GM23338 (cell line): ENCODE data around the gene IL17REL. TPM values are rescaled to one million over a fixed set of nuclear protein-coding genes. Genes with fewer than 3 reads are reported as not detected.

Experiments used
- ATAC-seq: fragments of 200-7000 bp; cut with Tn5 transposase; 3 replicates; pipeline ENCODE4 v1.9.1; 2020
- DNase-seq: peaks from one replicate; pipeline ENCODE4 v3.0.0-alpha.2; 2015; ENCODE audit warnings: low spot score
- H2AFZ ChIP-seq: fragments of 200-600 bp; sonication (generic); 2 replicates; pipeline ENCODE4 v1.8.0; 2016; ENCODE audit warnings: antibody characterized with exemption, mild to moderate bottlenecking, moderate library complexity
- H3F3A ChIP-seq: fragments of 200-600 bp; sonication (generic); replicated peaks from 2 replicates; pipeline ENCODE4 v1.8.0; 2017; ENCODE audit warnings: antibody characterized with exemption, mixed run types, low read depth
- H3K27ac ChIP-seq: fragments of 200-600 bp; sonication (generic); 2 replicates; pipeline ENCODE4 v1.6.1; 2016; ENCODE audit warnings: low read depth
- H3K27me3 ChIP-seq: fragments of 200-600 bp; sonication (generic); 2 replicates; pipeline ENCODE4 v1.8.0; 2016; ENCODE audit warnings: mild to moderate bottlenecking, mixed run types, moderate library complexity; ENCODE audit not compliant: insufficient read depth
- H3K36me3 ChIP-seq: fragments of 200-600 bp; sonication (generic); 2 replicates; pipeline ENCODE4 v1.8.0; 2016; ENCODE audit warnings: mild to moderate bottlenecking; ENCODE audit not compliant: insufficient read depth
- H3K4me1 ChIP-seq: fragments of 200-600 bp; sonication (generic); 2 replicates; pipeline ENCODE4 v1.8.0; 2016; ENCODE audit warnings: mild to moderate bottlenecking, moderate library complexity; ENCODE audit not compliant: insufficient read depth
- H3K4me2 ChIP-seq: fragments of 200-600 bp; sonication (generic); 2 replicates; pipeline ENCODE4 v1.7.1; 2017; ENCODE audit warnings: mixed run types
- H3K4me3 ChIP-seq: fragments of 200-600 bp; sonication (generic); 2 replicates; pipeline ENCODE4 v1.6.1; 2016; ENCODE audit warnings: mixed run types
- H3K79me2 ChIP-seq: fragments of 200-600 bp; sonication (generic); replicated peaks from 2 replicates; pipeline ENCODE4 v1.8.0; 2017; ENCODE audit warnings: mild to moderate bottlenecking; ENCODE audit not compliant: insufficient read depth
- H3K9me2 ChIP-seq: fragments of 200-600 bp; sonication (generic); 2 replicates; pipeline ENCODE4 v1.8.0; 2017; ENCODE audit not compliant: insufficient read depth
- H4K20me1 ChIP-seq: fragments of 200-600 bp; sonication (generic); replicated peaks from 2 replicates; pipeline ENCODE4 v1.8.0; 2017; ENCODE audit warnings: mild to moderate bottlenecking; ENCODE audit not compliant: insufficient read depth
- H3K27ac Mint-ChIP-seq: 2 replicates; pipeline ENCODE4 v1.8.0; 2020; ENCODE audit warnings: inconsistent platforms, mild to moderate bottlenecking, moderate library complexity, mixed read lengths
- H3K27me3 Mint-ChIP-seq: 3 replicates; pipeline ENCODE4 v1.8.0; 2022; ENCODE audit warnings: low read depth, mild to moderate bottlenecking, moderate library complexity, mixed read lengths, inconsistent platforms; ENCODE audit not compliant: insufficient read depth, poor library complexity
- H3K36me3 Mint-ChIP-seq: 3 replicates; pipeline ENCODE4 v1.8.0; 2021; ENCODE audit warnings: low read depth, mild to moderate bottlenecking, inconsistent platforms, moderate library complexity, mixed read lengths
- H3K4me1 Mint-ChIP-seq: 3 replicates; pipeline ENCODE4 v1.8.0; 2020; ENCODE audit warnings: mild to moderate bottlenecking, inconsistent platforms, mixed read lengths
- H3K4me3 Mint-ChIP-seq: 3 replicates; pipeline ENCODE4 v1.8.0; 2021; ENCODE audit warnings: moderate library complexity, mild to moderate bottlenecking, inconsistent platforms, mixed read lengths
- H3K9me3 Mint-ChIP-seq: 3 replicates; pipeline ENCODE4 v1.8.0; 2020; ENCODE audit warnings: moderate library complexity, mild to moderate bottlenecking, inconsistent platforms, mixed read lengths
- CREB1 ChIP-seq: fragments of 250-450 bp; sonication (Bioruptor Pico); IDR thresholded peaks from 2 replicates; pipeline ENCODE4 v1.5.0; 2020; ENCODE audit warnings: low read depth, mild to moderate bottlenecking, moderate library complexity
- EZH2 ChIP-seq: fragments of 200-600 bp; sonication (generic); IDR thresholded peaks from one replicate; pipeline ENCODE4 v1.8.0; 2017; ENCODE audit warnings: antibody characterized with exemption, mild to moderate bottlenecking, low read depth; ENCODE audit not compliant: unreplicated experiment
- EZH2phosphoT487 ChIP-seq: fragments of 200-600 bp; sonication (generic); IDR thresholded peaks from one replicate; pipeline ENCODE4 v1.8.1; 2018; ENCODE audit warnings: antibody characterized with exemption; ENCODE audit not compliant: unreplicated experiment
- JUNB ChIP-seq: IDR thresholded peaks from one replicate; pipeline ENCODE4 v1.6.1; 2016; ENCODE audit warnings: antibody characterized with exemption; ENCODE audit not compliant: unreplicated experiment
- NANOG ChIP-seq: IDR thresholded peaks from 2 replicates; pipeline ENCODE4 v1.6.1; 2016; ENCODE audit warnings: antibody characterized with exemption, borderline replicate concordance
- POLR2AphosphoS5 ChIP-seq: IDR thresholded peaks from 2 replicates; pipeline ENCODE4 v1.6.1; 2016; ENCODE audit warnings: antibody characterized with exemption, low read depth
- STAT1 ChIP-seq: IDR thresholded peaks from one replicate; pipeline ENCODE4 v1.6.1; 2016; ENCODE audit warnings: antibody characterized with exemption; ENCODE audit not compliant: unreplicated experiment
- ZNF114 ChIP-seq: fragments of 250-450 bp; sonication (Bioruptor Pico); IDR thresholded peaks from 2 replicates; pipeline ENCODE4 v1.5.0; 2020; ENCODE audit warnings: mild to moderate bottlenecking, moderate library complexity
- ZNF331 ChIP-seq: fragments of 250-450 bp; sonication (Bioruptor Pico); IDR thresholded peaks from 2 replicates; pipeline ENCODE4 v1.5.0; 2020; ENCODE audit warnings: low read depth, mild to moderate bottlenecking, moderate library complexity
- polyA plus RNA-seq: library from polyadenylated mRNA; unstranded; fragments of >200 nt; fragmentation: Nextera tagmentation; extraction: Ambion mirVana; gene quantifications from 2 replicates; pipeline ENCODE4 v1.2.1, GENCODE V29; 2016
- total RNA-seq: library from RNA; depleted of rRNA; stranded (reverse); fragments of >200 nt; shearing (Covaris generic); gene quantifications from 2 replicates; pipeline ENCODE4 v1.2.3, GENCODE V29; 2014
- TF ChIP-seq, protein P1 (sequence below): IDR thresholded peaks from 2 replicates; pipeline ENCODE4 v1.6.1; 2016; ENCODE audit warnings: antibody characterized with exemption
- TF ChIP-seq, protein P2 (sequence below), 2 experiments: fragments of 200-600 bp in 1 of 2; sonication (generic) in 1 of 2; conservative IDR thresholded peaks; 2 replicates each; pipeline versions ENCODE4 v1.5.1 to v1.6.1; 2016 to 2017; ENCODE audit warnings: antibody characterized with exemption in 2 of 2, low read depth in 2 of 2, mild to moderate bottlenecking in 2 of 2, moderate library complexity in 1 of 2
- TF ChIP-seq, protein P3 (sequence below): IDR thresholded peaks from one replicate; pipeline ENCODE4 v1.6.1; 2018; ENCODE audit warnings: antibody characterized with exemption; ENCODE audit not compliant: unreplicated experiment
- TF ChIP-seq, protein P4 (sequence below): fragments of 250-450 bp; sonication (Bioruptor Pico); IDR thresholded peaks from 2 replicates; pipeline ENCODE4 v1.5.0; 2020; ENCODE audit warnings: mild to moderate bottlenecking, moderate library complexity

Gene IL17REL
- total and polyA plus RNA-seq, 2 experiments from 2014 or later: 0.31 TPM; not detected in 1

DNA sequence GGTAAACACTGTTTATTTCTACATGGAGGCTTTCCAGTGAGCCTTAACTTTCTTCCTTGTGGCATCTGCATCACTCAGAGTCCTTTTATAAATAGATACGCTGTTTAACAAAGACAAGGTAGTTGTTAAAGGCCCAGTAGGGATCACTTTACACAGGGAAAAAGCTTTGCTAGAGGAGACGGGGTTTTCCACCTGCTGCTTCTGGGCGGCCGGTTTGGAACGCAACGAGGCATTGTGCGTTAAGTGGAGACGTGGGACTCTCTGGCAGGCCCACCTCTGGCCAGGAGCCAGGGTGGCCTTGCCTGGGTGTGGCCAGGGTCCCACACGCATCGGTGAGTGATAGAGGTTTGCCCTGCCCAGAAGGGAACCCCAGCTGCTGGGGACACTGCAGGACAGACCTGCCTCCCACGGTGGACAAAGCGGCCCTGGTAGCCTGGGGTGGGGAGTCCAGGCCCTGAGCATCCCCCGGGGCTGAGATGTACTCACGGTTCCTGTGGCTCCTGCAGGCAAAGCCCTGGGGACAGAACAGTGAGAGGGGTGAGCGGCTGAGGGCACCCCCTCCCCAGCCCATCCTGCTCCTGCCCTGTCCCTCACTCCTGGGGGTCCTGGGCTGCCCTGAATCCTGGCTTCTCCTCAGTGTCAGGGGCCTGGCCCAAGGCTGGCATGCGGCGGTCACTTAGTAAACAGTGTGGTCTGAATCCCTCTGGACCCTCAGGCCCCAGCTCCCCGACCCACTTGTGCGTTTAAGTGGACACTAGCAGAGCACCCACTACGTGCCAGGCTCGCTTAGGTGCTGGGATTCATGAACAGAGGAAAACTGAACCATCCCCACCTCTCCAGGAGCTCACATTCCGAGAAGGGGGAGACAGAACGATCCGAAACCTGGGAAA lies 4.2 kb downstream of the IL17REL start:
- Mint-ChIP-seq H3K36me3 (no peaks in the 10 kb centered on the region), H3K9me3 (no peaks in the 10 kb centered on the region), H3K4me3 (no peak overlapping the region), H3K27me3 (peaks cover 24% of the 10 kb centered on the region), H3K4me1 (peaks cover 15% of the 10 kb centered on the region; the same call in 2 of the 3 replicates), H3K27ac (no peak overlapping the region)
- H3K36me3 ChIP-seq: no peaks in the 10 kb centered on the region
- peaks cover 7% of the 10 kb centered on the region; the same call in 1 of the 2 replicates for H3K4me1 ChIP-seq
- H3F3A ChIP-seq: no peaks in the 10 kb centered on the region
- H3K9me2 ChIP-seq: no peaks in the 10 kb centered on the region
- peaks cover 35% of the 10 kb centered on the region for H3K27me3 ChIP-seq
- no peak overlapping the region for H3K4me2 ChIP-seq
- 0 out of 2 replicates have a peak, but pooled peaks cover 3% of the 10 kb centered on the region for H4K20me1 ChIP-seq
- DNase-seq: peak; percentile 43
- ATAC-seq: peak; percentile 44
- no peak overlapping the region for H3K27ac ChIP-seq
- no peaks in the 10 kb centered on the region for H3K79me2 ChIP-seq
- no peak overlapping the region for H3K4me3 ChIP-seq
- 0 out of 2 replicates have a peak overlapping the region, but pooled peaks have one; percentile 32 for H2AFZ ChIP-seq
- TF ChIP-seq JUNB (no peak), ZNF114 (CRISPR knock-in tag) (no peak), STAT1 (no peak), ZNF331 (CRISPR knock-in tag) (no peak), EZH2phosphoT487 (no peak), POLR2AphosphoS5 (no peak), NANOG (no peak), EZH2 (no peak), CREB1 (CRISPR knock-in tag) (no peak)
- TF ChIP-seq, protein P1, sequence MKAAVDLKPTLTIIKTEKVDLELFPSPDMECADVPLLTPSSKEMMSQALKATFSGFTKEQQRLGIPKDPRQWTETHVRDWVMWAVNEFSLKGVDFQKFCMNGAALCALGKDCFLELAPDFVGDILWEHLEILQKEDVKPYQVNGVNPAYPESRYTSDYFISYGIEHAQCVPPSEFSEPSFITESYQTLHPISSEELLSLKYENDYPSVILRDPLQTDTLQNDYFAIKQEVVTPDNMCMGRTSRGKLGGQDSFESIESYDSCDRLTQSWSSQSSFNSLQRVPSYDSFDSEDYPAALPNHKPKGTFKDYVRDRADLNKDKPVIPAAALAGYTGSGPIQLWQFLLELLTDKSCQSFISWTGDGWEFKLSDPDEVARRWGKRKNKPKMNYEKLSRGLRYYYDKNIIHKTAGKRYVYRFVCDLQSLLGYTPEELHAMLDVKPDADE: no peak
- TF ChIP-seq, protein P2, sequence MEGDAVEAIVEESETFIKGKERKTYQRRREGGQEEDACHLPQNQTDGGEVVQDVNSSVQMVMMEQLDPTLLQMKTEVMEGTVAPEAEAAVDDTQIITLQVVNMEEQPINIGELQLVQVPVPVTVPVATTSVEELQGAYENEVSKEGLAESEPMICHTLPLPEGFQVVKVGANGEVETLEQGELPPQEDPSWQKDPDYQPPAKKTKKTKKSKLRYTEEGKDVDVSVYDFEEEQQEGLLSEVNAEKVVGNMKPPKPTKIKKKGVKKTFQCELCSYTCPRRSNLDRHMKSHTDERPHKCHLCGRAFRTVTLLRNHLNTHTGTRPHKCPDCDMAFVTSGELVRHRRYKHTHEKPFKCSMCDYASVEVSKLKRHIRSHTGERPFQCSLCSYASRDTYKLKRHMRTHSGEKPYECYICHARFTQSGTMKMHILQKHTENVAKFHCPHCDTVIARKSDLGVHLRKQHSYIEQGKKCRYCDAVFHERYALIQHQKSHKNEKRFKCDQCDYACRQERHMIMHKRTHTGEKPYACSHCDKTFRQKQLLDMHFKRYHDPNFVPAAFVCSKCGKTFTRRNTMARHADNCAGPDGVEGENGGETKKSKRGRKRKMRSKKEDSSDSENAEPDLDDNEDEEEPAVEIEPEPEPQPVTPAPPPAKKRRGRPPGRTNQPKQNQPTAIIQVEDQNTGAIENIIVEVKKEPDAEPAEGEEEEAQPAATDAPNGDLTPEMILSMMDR (conservative IDR thresholded peaks at IDR 0.05; ENCODE audit: low read depth in 2 of 2): no peak
- TF ChIP-seq, protein P3, sequence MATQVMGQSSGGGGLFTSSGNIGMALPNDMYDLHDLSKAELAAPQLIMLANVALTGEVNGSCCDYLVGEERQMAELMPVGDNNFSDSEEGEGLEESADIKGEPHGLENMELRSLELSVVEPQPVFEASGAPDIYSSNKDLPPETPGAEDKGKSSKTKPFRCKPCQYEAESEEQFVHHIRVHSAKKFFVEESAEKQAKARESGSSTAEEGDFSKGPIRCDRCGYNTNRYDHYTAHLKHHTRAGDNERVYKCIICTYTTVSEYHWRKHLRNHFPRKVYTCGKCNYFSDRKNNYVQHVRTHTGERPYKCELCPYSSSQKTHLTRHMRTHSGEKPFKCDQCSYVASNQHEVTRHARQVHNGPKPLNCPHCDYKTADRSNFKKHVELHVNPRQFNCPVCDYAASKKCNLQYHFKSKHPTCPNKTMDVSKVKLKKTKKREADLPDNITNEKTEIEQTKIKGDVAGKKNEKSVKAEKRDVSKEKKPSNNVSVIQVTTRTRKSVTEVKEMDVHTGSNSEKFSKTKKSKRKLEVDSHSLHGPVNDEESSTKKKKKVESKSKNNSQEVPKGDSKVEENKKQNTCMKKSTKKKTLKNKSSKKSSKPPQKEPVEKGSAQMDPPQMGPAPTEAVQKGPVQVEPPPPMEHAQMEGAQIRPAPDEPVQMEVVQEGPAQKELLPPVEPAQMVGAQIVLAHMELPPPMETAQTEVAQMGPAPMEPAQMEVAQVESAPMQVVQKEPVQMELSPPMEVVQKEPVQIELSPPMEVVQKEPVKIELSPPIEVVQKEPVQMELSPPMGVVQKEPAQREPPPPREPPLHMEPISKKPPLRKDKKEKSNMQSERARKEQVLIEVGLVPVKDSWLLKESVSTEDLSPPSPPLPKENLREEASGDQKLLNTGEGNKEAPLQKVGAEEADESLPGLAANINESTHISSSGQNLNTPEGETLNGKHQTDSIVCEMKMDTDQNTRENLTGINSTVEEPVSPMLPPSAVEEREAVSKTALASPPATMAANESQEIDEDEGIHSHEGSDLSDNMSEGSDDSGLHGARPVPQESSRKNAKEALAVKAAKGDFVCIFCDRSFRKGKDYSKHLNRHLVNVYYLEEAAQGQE: no peak
- TF ChIP-seq, protein P4, sequence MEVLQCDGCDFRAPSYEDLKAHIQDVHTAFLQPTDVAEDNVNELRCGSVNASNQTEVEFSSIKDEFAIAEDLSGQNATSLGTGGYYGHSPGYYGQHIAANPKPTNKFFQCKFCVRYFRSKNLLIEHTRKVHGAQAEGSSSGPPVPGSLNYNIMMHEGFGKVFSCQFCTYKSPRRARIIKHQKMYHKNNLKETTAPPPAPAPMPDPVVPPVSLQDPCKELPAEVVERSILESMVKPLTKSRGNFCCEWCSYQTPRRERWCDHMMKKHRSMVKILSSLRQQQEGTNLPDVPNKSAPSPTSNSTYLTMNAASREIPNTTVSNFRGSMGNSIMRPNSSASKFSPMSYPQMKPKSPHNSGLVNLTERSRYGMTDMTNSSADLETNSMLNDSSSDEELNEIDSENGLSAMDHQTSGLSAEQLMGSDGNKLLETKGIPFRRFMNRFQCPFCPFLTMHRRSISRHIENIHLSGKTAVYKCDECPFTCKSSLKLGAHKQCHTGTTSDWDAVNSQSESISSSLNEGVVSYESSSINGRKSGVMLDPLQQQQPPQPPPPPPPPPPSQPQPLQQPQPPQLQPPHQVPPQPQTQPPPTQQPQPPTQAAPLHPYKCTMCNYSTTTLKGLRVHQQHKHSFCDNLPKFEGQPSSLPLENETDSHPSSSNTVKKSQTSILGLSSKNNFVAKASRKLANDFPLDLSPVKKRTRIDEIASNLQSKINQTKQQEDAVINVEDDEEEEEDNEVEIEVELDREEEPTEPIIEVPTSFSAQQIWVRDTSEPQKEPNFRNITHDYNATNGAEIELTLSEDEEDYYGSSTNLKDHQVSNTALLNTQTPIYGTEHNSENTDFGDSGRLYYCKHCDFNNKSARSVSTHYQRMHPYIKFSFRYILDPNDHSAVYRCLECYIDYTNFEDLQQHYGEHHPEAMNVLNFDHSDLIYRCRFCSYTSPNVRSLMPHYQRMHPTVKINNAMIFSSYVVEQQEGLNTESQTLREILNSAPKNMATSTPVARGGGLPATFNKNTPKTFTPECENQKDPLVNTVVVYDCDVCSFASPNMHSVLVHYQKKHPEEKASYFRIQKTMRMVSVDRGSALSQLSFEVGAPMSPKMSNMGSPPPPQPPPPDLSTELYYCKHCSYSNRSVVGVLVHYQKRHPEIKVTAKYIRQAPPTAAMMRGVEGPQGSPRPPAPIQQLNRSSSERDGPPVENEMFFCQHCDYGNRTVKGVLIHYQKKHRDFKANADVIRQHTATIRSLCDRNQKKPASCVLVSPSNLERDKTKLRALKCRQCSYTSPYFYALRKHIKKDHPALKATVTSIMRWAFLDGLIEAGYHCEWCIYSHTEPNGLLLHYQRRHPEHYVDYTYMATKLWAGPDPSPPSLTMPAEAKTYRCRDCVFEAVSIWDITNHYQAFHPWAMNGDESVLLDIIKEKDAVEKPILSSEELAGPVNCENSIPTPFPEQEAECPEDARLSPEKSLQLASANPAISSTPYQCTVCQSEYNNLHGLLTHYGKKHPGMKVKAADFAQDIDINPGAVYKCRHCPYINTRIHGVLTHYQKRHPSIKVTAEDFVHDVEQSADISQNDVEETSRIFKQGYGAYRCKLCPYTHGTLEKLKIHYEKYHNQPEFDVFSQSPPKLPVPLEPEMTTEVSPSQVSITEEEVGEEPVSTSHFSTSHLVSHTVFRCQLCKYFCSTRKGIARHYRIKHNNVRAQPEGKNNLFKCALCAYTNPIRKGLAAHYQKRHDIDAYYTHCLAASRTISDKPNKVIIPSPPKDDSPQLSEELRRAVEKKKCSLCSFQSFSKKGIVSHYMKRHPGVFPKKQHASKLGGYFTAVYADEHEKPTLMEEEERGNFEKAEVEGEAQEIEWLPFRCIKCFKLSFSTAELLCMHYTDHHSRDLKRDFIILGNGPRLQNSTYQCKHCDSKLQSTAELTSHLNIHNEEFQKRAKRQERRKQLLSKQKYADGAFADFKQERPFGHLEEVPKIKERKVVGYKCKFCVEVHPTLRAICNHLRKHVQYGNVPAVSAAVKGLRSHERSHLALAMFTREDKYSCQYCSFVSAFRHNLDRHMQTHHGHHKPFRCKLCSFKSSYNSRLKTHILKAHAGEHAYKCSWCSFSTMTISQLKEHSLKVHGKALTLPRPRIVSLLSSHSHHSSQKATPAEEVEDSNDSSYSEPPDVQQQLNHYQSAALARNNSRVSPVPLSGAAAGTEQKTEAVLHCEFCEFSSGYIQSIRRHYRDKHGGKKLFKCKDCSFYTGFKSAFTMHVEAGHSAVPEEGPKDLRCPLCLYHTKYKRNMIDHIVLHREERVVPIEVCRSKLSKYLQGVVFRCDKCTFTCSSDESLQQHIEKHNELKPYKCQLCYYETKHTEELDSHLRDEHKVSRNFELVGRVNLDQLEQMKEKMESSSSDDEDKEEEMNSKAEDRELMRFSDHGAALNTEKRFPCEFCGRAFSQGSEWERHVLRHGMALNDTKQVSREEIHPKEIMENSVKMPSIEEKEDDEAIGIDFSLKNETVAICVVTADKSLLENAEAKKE (CRISPR knock-in tag): no peak
